Right atrium auricular region (tissue), 2 donors: Measurements from ENCODE around the gene SEPTIN8. TPM values are rescaled to one million over a fixed set of nuclear protein-coding genes. Genes with fewer than 3 reads are reported as not detected.

Experiments used
- DNase-seq: peaks from one replicate; pipeline ENCODE4 v3.0.0-alpha.2; 2019; ENCODE audit warnings: low spot score
- H3K27ac ChIP-seq, 2 donors: fragments of 200-600 bp; sonication (generic); 1 replicate in 1 of 2; 2 replicates in 1 of 2; pipeline ENCODE4 v1.5.1; 2016 to 2019
- H3K27me3 ChIP-seq, 2 donors: fragments of 200-600 bp; sonication (generic); one replicate each; pipeline versions ENCODE4 v1.5.1 to v1.6.0; 2017 to 2019
- H3K36me3 ChIP-seq: fragments of 200-600 bp; sonication (generic); one replicate; pipeline ENCODE4 v1.5.1; 2016
- H3K4me1 ChIP-seq, 2 donors: fragments of 200-600 bp; sonication (generic); one replicate each; pipeline versions ENCODE4 v1.5.1 to v1.6.0; 2017 to 2019
- H3K4me3 ChIP-seq, 2 donors: fragments of 200-600 bp; sonication (generic); 1 replicate in 1 of 2; 2 replicates in 1 of 2; pipeline ENCODE4 v1.5.1; 2017 to 2019; ENCODE audit warnings: mild to moderate bottlenecking in 1 of 2, moderate library complexity in 1 of 2
- H3K9me3 ChIP-seq, 2 donors: fragments of 200-600 bp; sonication (generic); one replicate each; pipeline ENCODE4 v1.5.1; 2019
- CTCF ChIP-seq, 2 donors: fragments of 200-600 bp; sonication (generic); IDR thresholded peaks; one replicate each; pipeline ENCODE4 v1.5.1; 2019; ENCODE audit warnings: antibody characterized with exemption in 2 of 2
- total RNA-seq, 2 donors: library from RNA; depleted of rRNA; stranded (reverse); fragments of >200 nt; gene quantifications; one replicate each; pipeline ENCODE4 v1.1.0, GENCODE V29; 2016

Gene SEPTIN8
- total RNA-seq, 2 donors from 2014 or later, result 21.1 to 24.8 TPM

- no peak for DNase-seq
- peaks cover under 1% of the 10 kb centered on the region for H3K36me3 ChIP-seq
Observed at GRCh38 chr5:132751971-132752580, 25.0 kb downstream of the SEPTIN8 start.

GRCh38 chr5:132751444-132751843 lies 25.6 kb downstream of the SEPTIN8 start:
- Histone ChIP-seq H3K27ac (no peak overlapping the region), H3K27me3 (no peaks in the 10 kb centered on the region), H3K4me1 (peaks cover 0 to 12% of the 10 kb centered on the region in 2 donors), H3K36me3 (no peaks in the 10 kb centered on the region), H3K9me3 (no peaks in the 10 kb centered on the region), H3K4me3 (no peak overlapping the region)
- TF ChIP-seq CTCF (IDR thresholded peaks at IDR 0.05), result no peak
- peak; percentile 89 for DNase-seq

More at GRCh38 chr5:132751971-132752580, 25.0 kb downstream of the SEPTIN8 start:
- TF ChIP-seq CTCF (IDR thresholded peaks at IDR 0.05), result no peak
- Histone ChIP-seq H3K27me3 (no peaks in the 10 kb centered on the region), H3K4me3 (no peak overlapping the region), H3K27ac (no peak overlapping the region), H3K4me1 (peaks cover 0 to 8% of the 10 kb centered on the region in 2 donors), H3K9me3 (no peaks in the 10 kb centered on the region)

- no peaks in the 10 kb centered on the region for H3K27me3 ChIP-seq
- H3K9me3 ChIP-seq, result no peaks in the 10 kb centered on the region
- H3K36me3 ChIP-seq, result no peaks in the 10 kb centered on the region
- H3K27ac ChIP-seq, result no peak overlapping the region
- H3K4me1 ChIP-seq, result peaks cover 0 to 12% of the 10 kb centered on the region in 2 donors
- H3K4me3 ChIP-seq, result no peak overlapping the region
- TF ChIP-seq CTCF (IDR thresholded peaks at IDR 0.05), result no peak
- DNase-seq, result no peak
Observed at GRCh38 chr5:132750471-132751230, 26.4 kb downstream of the SEPTIN8 start.

GRCh38 chr5:132749506-132749905 lies 27.5 kb downstream of the SEPTIN8 start:
- no peak for DNase-seq
- no peak for TF ChIP-seq CTCF (IDR thresholded peaks at IDR 0.05)
- Histone ChIP-seq H3K4me3 (no peak overlapping the region), H3K36me3 (no peaks in the 10 kb centered on the region), H3K27ac (no peak overlapping the region), H3K4me1 (peaks cover 0 to 12% of the 10 kb centered on the region in 2 donors), H3K9me3 (no peaks in the 10 kb centered on the region), H3K27me3 (no peaks in the 10 kb centered on the region)

GRCh38 chr5:132748522-132749000 lies 28.5 kb downstream of the SEPTIN8 start:
- TF ChIP-seq CTCF (IDR thresholded peaks at IDR 0.05), result no peak
- no peaks in the 10 kb centered on the region for H3K9me3 ChIP-seq
- H3K4me3 ChIP-seq, result no peak overlapping the region
- H3K36me3 ChIP-seq, result no peaks in the 10 kb centered on the region
- peaks cover 0 to 12% of the 10 kb centered on the region in 2 donors for H3K4me1 ChIP-seq
- no peaks in the 10 kb centered on the region for H3K27me3 ChIP-seq
- H3K27ac ChIP-seq, result no peak overlapping the region
- DNase-seq, result no peak
